Measurements from ENCODE around the gene SLX4IP.

SLX4IP gene

DNA sequence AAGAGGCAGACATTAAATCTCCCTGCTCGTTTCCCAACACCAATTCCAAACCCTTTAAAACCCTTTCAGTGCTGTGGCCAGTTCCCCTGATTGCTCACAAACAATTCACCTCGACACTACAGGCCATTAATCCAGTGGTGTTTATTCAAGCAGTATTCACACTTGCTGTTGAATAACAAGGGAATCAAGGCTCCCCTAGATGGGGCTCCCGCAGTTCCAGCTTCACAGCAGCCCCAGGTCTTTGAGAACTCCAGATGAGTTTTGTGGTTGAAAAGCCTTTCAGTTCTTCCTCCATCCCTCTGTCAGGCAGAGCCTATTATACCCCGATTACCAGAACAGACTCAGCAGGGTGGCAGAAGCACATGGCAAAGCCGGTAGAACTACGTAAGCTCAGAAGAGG is 202.5 kb downstream of the SLX4IP start:
- no peaks in the 10 kb centered on the region for H3K27me3 Mint-ChIP-seq (ENCODE audit: low read depth)
- H3K36me3 Mint-ChIP-seq (ENCODE audit: low read depth): no peaks in the 10 kb centered on the region
- H3K4me3 Mint-ChIP-seq: no peak overlapping the region
- H3K27ac Mint-ChIP-seq: no peak overlapping the region
- H3K4me1 Mint-ChIP-seq (ENCODE audit: low read depth): peaks cover 2% of the 10 kb centered on the region
- H3K9me3 Mint-ChIP-seq: no peaks in the 10 kb centered on the region

DNA sequence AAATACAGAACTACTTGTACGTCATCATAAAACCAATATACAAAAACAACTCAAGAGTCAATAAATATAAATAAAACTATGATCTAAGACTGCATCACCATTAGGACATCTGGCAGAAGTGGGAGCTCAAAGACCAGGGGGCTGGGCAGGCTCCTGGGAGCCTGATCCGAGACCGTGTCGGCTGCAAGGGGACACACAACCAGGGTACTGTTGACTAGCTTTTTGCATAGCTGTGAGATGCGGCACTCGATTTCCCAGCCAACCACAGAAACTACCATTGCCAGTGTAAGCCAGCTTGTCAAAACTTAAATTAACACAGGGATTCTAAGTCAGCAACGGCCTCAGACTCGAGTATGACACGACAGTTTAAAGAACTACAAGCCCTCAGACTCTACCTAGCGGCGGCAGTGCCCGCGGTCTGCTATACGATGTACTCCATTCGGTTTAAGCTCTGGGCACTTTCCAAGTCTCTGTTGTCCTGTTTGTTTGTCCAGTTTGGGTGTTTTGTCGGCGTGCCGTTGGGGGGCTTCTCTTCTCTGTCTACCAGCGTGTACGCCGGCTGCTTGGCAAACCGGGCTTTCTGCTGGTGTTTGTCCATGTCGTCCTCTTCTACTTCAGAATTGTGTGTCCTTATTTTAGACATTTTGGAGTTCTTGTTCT is 204.1 kb downstream of the SLX4IP start:
- peaks cover 3% of the 10 kb centered on the region for H3K4me1 Mint-ChIP-seq (ENCODE audit: low read depth)
- H3K27ac Mint-ChIP-seq: no peak overlapping the region
- H3K4me3 Mint-ChIP-seq: no peak overlapping the region
- H3K36me3 Mint-ChIP-seq (ENCODE audit: low read depth): no peaks in the 10 kb centered on the region
- no peaks in the 10 kb centered on the region for H3K9me3 Mint-ChIP-seq
- H3K27me3 Mint-ChIP-seq (ENCODE audit: low read depth): no peaks in the 10 kb centered on the region

GRCh38 chr20:10639737-10640556 is 204.8 kb downstream of the SLX4IP start:
- no peaks in the 10 kb centered on the region for H3K36me3 Mint-ChIP-seq (ENCODE audit: low read depth)
- H3K27ac Mint-ChIP-seq: no peak overlapping the region
- H3K4me1 Mint-ChIP-seq (ENCODE audit: low read depth): peaks cover 3% of the 10 kb centered on the region
- no peaks in the 10 kb centered on the region for H3K27me3 Mint-ChIP-seq (ENCODE audit: low read depth)
- no peak overlapping the region for H3K4me3 Mint-ChIP-seq
- H3K9me3 Mint-ChIP-seq: no peaks in the 10 kb centered on the region

- no peaks in the 10 kb centered on the region for H3K27me3 Mint-ChIP-seq (ENCODE audit: low read depth)
- no peaks in the 10 kb centered on the region for H3K36me3 Mint-ChIP-seq (ENCODE audit: low read depth)
- H3K27ac Mint-ChIP-seq: no peak overlapping the region
- no peak overlapping the region for H3K4me3 Mint-ChIP-seq
- peaks cover 3% of the 10 kb centered on the region for H3K4me1 Mint-ChIP-seq (ENCODE audit: low read depth)
- no peaks in the 10 kb centered on the region for H3K9me3 Mint-ChIP-seq
Observed at GRCh38 chr20:10640897-10641296, 205.8 kb downstream of the SLX4IP start.

DNA sequence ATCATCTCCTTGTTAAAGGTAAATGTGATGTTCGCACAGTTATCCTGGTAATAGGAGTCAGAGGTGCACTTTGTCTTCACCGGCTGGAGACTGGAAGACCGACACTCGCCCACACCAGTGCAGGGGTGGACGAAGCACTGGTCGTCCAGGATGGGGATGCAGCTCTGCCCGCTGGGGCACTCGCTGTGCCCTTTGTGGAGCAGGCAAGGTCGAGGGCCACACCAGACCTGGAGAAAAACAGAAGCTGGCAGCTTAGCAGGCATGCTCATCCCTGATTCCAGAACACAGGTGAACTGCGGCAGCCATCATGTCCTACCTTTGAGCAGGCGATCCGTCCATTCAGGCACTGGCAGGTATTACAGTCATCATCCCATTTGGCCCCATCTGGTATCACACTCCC is 206.4 kb downstream of the SLX4IP start:
- H3K9me3 Mint-ChIP-seq: no peaks in the 10 kb centered on the region
- H3K27ac Mint-ChIP-seq: no peak overlapping the region
- H3K27me3 Mint-ChIP-seq (ENCODE audit: low read depth): no peaks in the 10 kb centered on the region
- H3K4me1 Mint-ChIP-seq (ENCODE audit: low read depth): peaks cover 3% of the 10 kb centered on the region
- no peak overlapping the region for H3K4me3 Mint-ChIP-seq
- H3K36me3 Mint-ChIP-seq (ENCODE audit: low read depth): no peaks in the 10 kb centered on the region

DNA sequence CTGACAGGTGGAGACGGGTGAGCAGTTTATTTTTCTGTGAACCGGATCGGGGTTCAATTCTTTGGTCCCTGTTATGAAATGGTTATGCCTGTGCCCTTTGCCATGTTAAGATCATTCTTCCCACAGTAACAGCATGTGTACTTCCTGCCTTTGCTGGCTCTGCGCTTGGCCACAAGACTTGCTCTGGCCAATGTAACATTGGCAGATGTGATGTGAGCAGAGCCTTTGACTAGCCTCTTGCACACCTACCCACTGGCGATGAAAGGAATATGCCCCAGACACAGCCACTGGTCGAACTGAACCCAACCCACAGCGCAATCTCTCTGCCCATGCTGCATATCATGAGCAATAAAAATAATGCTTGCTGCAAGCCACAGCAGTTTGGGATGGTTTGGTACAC is 206.8 kb downstream of the SLX4IP start:
- no peaks in the 10 kb centered on the region for H3K36me3 Mint-ChIP-seq (ENCODE audit: low read depth)

DNA sequence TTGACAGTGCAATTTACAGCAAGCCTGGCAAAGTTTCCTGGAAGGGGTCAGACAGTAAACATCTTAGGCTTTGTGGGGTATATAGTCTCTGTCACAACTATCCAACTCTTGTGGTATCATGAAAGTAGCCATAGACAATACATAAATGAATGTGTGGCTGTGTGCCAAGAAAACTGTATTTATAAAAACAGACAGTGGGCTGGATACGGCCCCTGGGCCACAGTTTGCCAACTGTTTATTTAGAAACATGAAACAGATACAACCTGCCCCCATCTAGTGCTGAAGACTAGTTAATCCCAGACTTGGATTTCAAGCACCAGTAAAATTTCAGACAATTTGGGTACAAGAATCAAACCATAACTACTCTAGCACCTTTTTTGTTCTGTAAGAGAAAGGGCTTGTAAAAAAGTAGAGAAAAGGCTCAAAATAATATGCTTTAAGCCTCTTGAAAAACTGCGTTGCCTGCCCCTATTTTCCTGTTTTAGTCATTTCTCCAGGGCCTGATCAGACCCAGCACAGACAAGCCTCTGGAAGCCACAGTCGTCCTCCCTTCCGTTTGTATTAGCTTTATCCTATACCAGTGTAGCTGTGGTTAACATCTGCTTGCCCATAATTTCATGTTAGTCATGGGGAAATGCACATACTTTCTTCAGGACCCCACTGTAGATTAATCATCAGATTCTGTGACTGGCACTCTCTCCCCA is 207.9 kb downstream of the SLX4IP start:
- no peak overlapping the region for H3K27ac Mint-ChIP-seq
- H3K27me3 Mint-ChIP-seq (ENCODE audit: low read depth): no peaks in the 10 kb centered on the region
- no peak overlapping the region for H3K4me3 Mint-ChIP-seq
- no peaks in the 10 kb centered on the region for H3K36me3 Mint-ChIP-seq (ENCODE audit: low read depth)
- H3K4me1 Mint-ChIP-seq (ENCODE audit: low read depth): peaks cover 3% of the 10 kb centered on the region
- no peaks in the 10 kb centered on the region for H3K9me3 Mint-ChIP-seq

More for the DNA sequence above, 206.8 kb downstream of the SLX4IP start:
- no peak overlapping the region for H3K4me3 Mint-ChIP-seq
- peaks cover 3% of the 10 kb centered on the region for H3K4me1 Mint-ChIP-seq (ENCODE audit: low read depth)
- H3K9me3 Mint-ChIP-seq: no peaks in the 10 kb centered on the region
- H3K27me3 Mint-ChIP-seq (ENCODE audit: low read depth): no peaks in the 10 kb centered on the region
- H3K27ac Mint-ChIP-seq: no peak overlapping the region

DNA sequence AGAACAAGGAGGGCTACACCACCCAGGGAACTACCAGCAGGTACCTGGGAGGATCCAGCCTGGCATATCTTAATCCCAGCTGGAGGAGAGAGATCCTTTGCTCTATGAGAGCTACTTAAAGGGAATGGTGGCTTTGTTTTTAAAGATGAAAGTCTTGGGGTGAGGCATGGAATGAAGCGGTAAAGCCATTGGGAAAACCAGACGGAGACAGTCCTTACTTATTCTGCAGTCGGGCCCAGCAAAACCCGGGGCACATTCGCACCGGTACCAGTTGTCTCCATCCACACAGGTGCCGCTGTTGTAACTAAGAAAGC is 208.4 kb downstream of the SLX4IP start:
- no peak overlapping the region for H3K27ac Mint-ChIP-seq
- no peaks in the 10 kb centered on the region for H3K9me3 Mint-ChIP-seq
- H3K27me3 Mint-ChIP-seq (ENCODE audit: low read depth): no peaks in the 10 kb centered on the region
- H3K4me1 Mint-ChIP-seq (ENCODE audit: low read depth): peaks cover 3% of the 10 kb centered on the region
- H3K36me3 Mint-ChIP-seq (ENCODE audit: low read depth): no peaks in the 10 kb centered on the region
- no peak overlapping the region for H3K4me3 Mint-ChIP-seq

GRCh38 chr20:10644458-10645204 is 209.5 kb downstream of the SLX4IP start:
- Mint-ChIP-seq H3K27me3 (ENCODE audit: low read depth) (no peaks in the 10 kb centered on the region), H3K9me3 (no peaks in the 10 kb centered on the region), H3K4me3 (no peak overlapping the region), H3K27ac (no peak overlapping the region), H3K36me3 (ENCODE audit: low read depth) (no peaks in the 10 kb centered on the region), H3K4me1 (ENCODE audit: low read depth) (peaks cover 3% of the 10 kb centered on the region)

- no peak overlapping the region for H3K27ac Mint-ChIP-seq
- H3K4me3 Mint-ChIP-seq: no peak overlapping the region
- peaks cover 3% of the 10 kb centered on the region for H3K27me3 Mint-ChIP-seq (ENCODE audit: low read depth)
- H3K4me1 Mint-ChIP-seq (ENCODE audit: low read depth): peaks cover 3% of the 10 kb centered on the region
- no peaks in the 10 kb centered on the region for H3K9me3 Mint-ChIP-seq
- no peaks in the 10 kb centered on the region for H3K36me3 Mint-ChIP-seq (ENCODE audit: low read depth)
Observed at GRCh38 chr20:10645205-10645570, 210.1 kb downstream of the SLX4IP start.

GRCh38 chr20:10646006-10646405 is 210.9 kb downstream of the SLX4IP start:
- Mint-ChIP-seq H3K9me3 (no peaks in the 10 kb centered on the region), H3K36me3 (ENCODE audit: low read depth) (no peaks in the 10 kb centered on the region), H3K27me3 (ENCODE audit: low read depth) (peaks cover 4% of the 10 kb centered on the region), H3K27ac (no peak overlapping the region), H3K4me1 (ENCODE audit: low read depth) (peaks cover 3% of the 10 kb centered on the region), H3K4me3 (no peak overlapping the region)

DNA sequence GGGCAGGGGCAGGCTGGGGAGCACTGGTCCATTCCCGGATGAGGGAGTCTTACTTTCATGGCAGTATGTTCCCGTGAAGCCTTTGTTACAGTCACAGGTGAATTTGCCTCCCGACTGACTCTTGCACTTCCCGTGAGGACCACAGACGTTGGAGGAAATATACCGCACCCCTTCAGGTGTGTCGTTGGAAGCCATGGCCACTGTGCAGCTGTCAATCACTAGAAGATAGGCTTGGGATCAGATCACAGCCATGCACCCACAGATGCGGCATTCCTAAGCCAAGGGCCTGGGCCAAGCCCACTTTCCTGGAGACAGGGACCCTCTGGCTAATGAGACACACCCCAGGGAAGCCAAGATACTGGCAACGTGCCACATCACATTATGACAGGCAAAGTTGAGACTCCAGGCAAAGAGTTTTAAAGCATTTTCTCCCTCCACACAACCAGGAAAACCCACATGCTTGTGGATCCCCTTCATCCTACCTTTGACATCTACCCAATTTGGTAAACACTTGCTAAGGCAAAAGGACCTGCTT is 211.8 kb downstream of the SLX4IP start:
- Mint-ChIP-seq H3K36me3 (ENCODE audit: low read depth) (no peaks in the 10 kb centered on the region), H3K4me1 (ENCODE audit: low read depth) (peaks cover 3% of the 10 kb centered on the region), H3K9me3 (no peaks in the 10 kb centered on the region), H3K4me3 (no peak overlapping the region), H3K27ac (no peak overlapping the region), H3K27me3 (ENCODE audit: low read depth) (peaks cover 4% of the 10 kb centered on the region)

DNA sequence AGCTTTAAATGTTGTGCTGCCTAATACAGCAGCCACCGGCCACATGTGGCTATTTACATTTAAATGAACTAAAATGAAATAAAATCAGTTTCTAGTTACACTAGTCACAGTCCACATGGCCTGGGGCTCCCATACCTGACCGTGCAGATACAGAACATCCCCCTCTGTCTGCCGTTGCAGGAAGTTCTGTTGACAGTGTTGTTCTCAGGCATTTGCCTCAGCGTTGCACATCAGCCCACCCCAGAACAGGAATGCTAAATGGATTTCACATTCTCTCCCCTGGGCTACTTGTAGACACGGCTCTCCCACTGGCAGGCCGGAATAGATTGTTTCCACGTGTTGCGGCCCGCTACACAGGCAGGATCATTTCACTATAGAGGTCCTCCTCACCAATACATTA is 212.4 kb downstream of the SLX4IP start:
- H3K9me3 Mint-ChIP-seq: no peaks in the 10 kb centered on the region
- no peak overlapping the region for H3K27ac Mint-ChIP-seq
- peaks cover 3% of the 10 kb centered on the region for H3K4me1 Mint-ChIP-seq (ENCODE audit: low read depth)
- H3K4me3 Mint-ChIP-seq: no peak overlapping the region
- H3K27me3 Mint-ChIP-seq (ENCODE audit: low read depth): peaks cover 4% of the 10 kb centered on the region
- H3K36me3 Mint-ChIP-seq (ENCODE audit: low read depth): no peaks in the 10 kb centered on the region

- no peak overlapping the region for H3K4me3 Mint-ChIP-seq
- H3K36me3 Mint-ChIP-seq (ENCODE audit: low read depth): no peaks in the 10 kb centered on the region
- peaks cover 3% of the 10 kb centered on the region for H3K4me1 Mint-ChIP-seq (ENCODE audit: low read depth)
- peaks cover 4% of the 10 kb centered on the region for H3K27me3 Mint-ChIP-seq (ENCODE audit: low read depth)
- no peak overlapping the region for H3K27ac Mint-ChIP-seq
- no peaks in the 10 kb centered on the region for H3K9me3 Mint-ChIP-seq
Observed at GRCh38 chr20:10647909-10648308, 212.8 kb downstream of the SLX4IP start.

Data from T-helper 1 cell treated with Interleukin-12 subunit alpha and Interleukin-12 subunit beta and Interleukin-4 antibody, amounts not matched to agents 30 μg/mL and 1 μg/mL, for 36 hours (primary cell).